Spleen (tissue), 11 donors: ENCODE results near the gene HOXD10. TPM values are rescaled to one million over a fixed set of nuclear protein-coding genes. Genes with fewer than 3 reads are reported as not detected.

Experiments
- DNase-seq: peaks from one replicate; pipeline ENCODE4 v3.0.0-alpha.2; 2020
- H3K27ac ChIP-seq, 8 donors: fragments of 200-600 bp; sonication (generic) in 7 of 8; 1 replicate in 4 of 8; 2 replicates in 4 of 8; pipeline versions ENCODE4 v1.5.0 to v1.8.0; 2016 to 2021; ENCODE audit warnings: inconsistent platforms in 4 of 8, mild to moderate bottlenecking in 4 of 8, moderate library complexity in 1 of 8
- H3K27me3 ChIP-seq, 7 donors: fragments of 200-600 bp; sonication (generic) in 6 of 7; replicated peaks in 1 of 7; 1 replicate in 4 of 7; 2 replicates in 3 of 7; pipeline versions ENCODE4 v1.5.0 to v1.8.0; 2016 to 2021; ENCODE audit warnings: inconsistent platforms in 3 of 7, mild to moderate bottlenecking in 1 of 7
- H3K36me3 ChIP-seq, 6 donors: fragments of 200-600 bp; sonication (generic) in 5 of 6; 1 replicate in 4 of 6; 2 replicates in 2 of 6; pipeline versions ENCODE4 v1.5.0 to v1.8.0; 2016 to 2021; ENCODE audit warnings: inconsistent platforms in 2 of 6
- H3K4me1 ChIP-seq, 6 donors: fragments of 200-600 bp; sonication (generic) in 5 of 6; 1 replicate in 3 of 6; 2 replicates in 3 of 6; pipeline versions ENCODE4 v1.5.0 to v1.8.0; 2016 to 2021; ENCODE audit warnings: inconsistent platforms in 3 of 6
- H3K4me3 ChIP-seq, 8 donors: fragments of 200-600 bp; sonication (generic) in 7 of 8; 1 replicate in 4 of 8; 2 replicates in 4 of 8; pipeline versions ENCODE4 v1.5.0 to v1.8.0; 2016 to 2021; ENCODE audit warnings: inconsistent platforms in 4 of 8, mild to moderate bottlenecking in 4 of 8, moderate library complexity in 2 of 8
- H3K9me3 ChIP-seq, 8 donors: fragments of 200-600 bp; sonication (generic) in 7 of 8; 1 replicate in 4 of 8; 2 replicates in 4 of 8; pipeline versions ENCODE4 v1.5.0 to v1.8.0; 2016 to 2021; ENCODE audit warnings: inconsistent platforms in 4 of 8
- POLR2A ChIP-seq, 3 donors: fragments of 450-650 bp; IDR thresholded peaks; one replicate each; pipeline ENCODE4 v1.5.1; 2017; ENCODE audit warnings: antibody characterized with exemption in 3 of 3, mild to moderate bottlenecking in 1 of 3
- POLR2AphosphoS5 ChIP-seq, 3 donors: sonication (generic); formaldehyde crosslinking; IDR thresholded peaks; one replicate each; pipeline ENCODE4 v1.5.1; 2017; ENCODE audit warnings: antibody characterized with exemption in 3 of 3
- WGBS, 5 donors: extraction: QIAGEN DNeasy Blood & Tissue Kit in 3 of 5; methylation state at CpG; one replicate each; pipeline versions ENCODE4 v1.1.5 to v1.1.7; 2013 to 2018; 5-methylcytosine and 5-hydroxymethylcytosine counted together
- intact Hi-C: fragments of 100-400 bp; cut with DNase I; formaldehyde crosslinking; loops from one replicate; pipeline ENCODE4 v1.15.0; 2023; ENCODE audit warnings: low total_unique reads
- polyA plus RNA-seq, 3 donors: library from polyadenylated mRNA; stranded (reverse); fragments of 200-250 nt; gene quantifications; one replicate each; pipeline ENCODE4 v1.2.1, GENCODE V29; 2013
- total RNA-seq, 7 donors: library from RNA; depleted of rRNA in 3 of 7; stranded (reverse); fragments of >200 nt in 3 of 7; fragmentation: NEBNext Ultra II Directional in 4 of 7; extraction: Animal tissue kit (Norgen Biotek cat#: 25700) in 4 of 7; gene quantifications; one replicate each; pipeline versions ENCODE4 v1.1.0 to v1.2.1, GENCODE V29; 2016 to 2021
- TF ChIP-seq, protein P1 (sequence below), 11 experiments: fragments of 200-600 bp in 7 of 11; fragments of 450-650 bp in 4 of 11; sonication (generic) in 4 of 11; IDR thresholded peaks in 8 of 11; conservative IDR thresholded peaks in 3 of 11; 1 replicate in 7 of 11; 2 replicates in 4 of 11; pipeline versions ENCODE4 v1.4.0 to v1.8.0; 2016 to 2021; ENCODE audit warnings: antibody characterized with exemption in 11 of 11, inconsistent platforms in 4 of 11, mild to moderate bottlenecking in 1 of 11
- donor health status: healthy with polysubstance abuse.
- donor health status: DM: no; HTN: no; CAD: no; lungs with moderate emphysema.
- donor health status: DM: no; HTN: no; CAD: no.
- donor health status: Bipolar disorder and iron deficiency.
- donor health status: healthy.
- donor health status: DM: no; HTN: no; CAD: no.
- donor health status: DM: yes; HTN: yes; CAD: no.

HOXD10 gene
- total and polyA plus RNA-seq, 10 donors: 0.06 TPM; not detected in 9

DNA sequence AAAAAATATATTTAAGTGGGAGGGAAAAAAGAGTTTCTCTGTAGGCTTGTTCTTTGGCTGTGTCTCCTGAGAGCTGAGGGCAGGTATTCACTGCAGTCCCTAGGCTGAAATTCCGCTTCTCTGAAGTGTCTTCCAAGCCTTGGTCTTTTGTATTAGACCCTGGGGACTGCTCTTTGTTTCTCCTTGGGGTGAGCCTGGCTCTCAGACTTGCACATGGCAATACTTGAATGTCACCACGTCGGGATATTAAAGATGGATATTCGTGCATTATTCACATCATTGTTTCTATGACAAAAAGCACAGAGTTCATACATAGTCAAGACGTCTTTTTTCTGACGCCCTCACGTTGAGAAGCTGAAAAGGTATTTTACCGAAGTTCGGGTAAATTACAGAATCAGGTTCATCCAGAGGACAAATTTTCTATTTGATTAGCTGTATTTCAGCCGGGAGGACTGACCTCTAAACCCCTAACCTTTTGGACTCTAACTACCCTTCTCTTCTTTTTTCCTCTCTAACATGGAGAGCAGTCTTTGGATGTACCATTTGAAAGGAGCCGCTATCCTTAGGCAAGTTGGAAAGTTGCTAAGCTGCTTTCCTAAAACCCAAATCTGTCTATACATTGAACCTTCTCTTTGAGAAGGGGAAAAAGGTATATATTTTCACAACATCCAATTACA lies 38.1 kb downstream of the HOXD10 start:
- Histone ChIP-seq H3K27ac (no peak overlapping the region), H3K4me1 (peaks cover 0 to 55% (median 18%) of the 10 kb centered on the region in 6 donors), H3K4me3 (no peak overlapping the region), H3K36me3 (no peaks in the 10 kb centered on the region), H3K27me3 (peaks cover 3 to 100% (median 96%) of the 10 kb centered on the region in 7 donors), H3K9me3 (no peaks in the 10 kb centered on the region)
- 49 to 51% (median 50%) methylated on average over 11 of the region's 11 CpGs for WGBS, 5 donors
- DNase-seq: no peak
- intact Hi-C loops: no loop called here
- TF ChIP-seq POLR2AphosphoS5 (IDR thresholded peaks at IDR 0.05): no peak
- TF ChIP-seq, protein P1, sequence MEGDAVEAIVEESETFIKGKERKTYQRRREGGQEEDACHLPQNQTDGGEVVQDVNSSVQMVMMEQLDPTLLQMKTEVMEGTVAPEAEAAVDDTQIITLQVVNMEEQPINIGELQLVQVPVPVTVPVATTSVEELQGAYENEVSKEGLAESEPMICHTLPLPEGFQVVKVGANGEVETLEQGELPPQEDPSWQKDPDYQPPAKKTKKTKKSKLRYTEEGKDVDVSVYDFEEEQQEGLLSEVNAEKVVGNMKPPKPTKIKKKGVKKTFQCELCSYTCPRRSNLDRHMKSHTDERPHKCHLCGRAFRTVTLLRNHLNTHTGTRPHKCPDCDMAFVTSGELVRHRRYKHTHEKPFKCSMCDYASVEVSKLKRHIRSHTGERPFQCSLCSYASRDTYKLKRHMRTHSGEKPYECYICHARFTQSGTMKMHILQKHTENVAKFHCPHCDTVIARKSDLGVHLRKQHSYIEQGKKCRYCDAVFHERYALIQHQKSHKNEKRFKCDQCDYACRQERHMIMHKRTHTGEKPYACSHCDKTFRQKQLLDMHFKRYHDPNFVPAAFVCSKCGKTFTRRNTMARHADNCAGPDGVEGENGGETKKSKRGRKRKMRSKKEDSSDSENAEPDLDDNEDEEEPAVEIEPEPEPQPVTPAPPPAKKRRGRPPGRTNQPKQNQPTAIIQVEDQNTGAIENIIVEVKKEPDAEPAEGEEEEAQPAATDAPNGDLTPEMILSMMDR (IDR thresholded peaks at IDR 0.05 in 8 of 11, conservative IDR thresholded peaks at IDR 0.05 in 3 of 11): no peak
- no peak for TF ChIP-seq POLR2A (IDR thresholded peaks at IDR 0.05)

DNA sequence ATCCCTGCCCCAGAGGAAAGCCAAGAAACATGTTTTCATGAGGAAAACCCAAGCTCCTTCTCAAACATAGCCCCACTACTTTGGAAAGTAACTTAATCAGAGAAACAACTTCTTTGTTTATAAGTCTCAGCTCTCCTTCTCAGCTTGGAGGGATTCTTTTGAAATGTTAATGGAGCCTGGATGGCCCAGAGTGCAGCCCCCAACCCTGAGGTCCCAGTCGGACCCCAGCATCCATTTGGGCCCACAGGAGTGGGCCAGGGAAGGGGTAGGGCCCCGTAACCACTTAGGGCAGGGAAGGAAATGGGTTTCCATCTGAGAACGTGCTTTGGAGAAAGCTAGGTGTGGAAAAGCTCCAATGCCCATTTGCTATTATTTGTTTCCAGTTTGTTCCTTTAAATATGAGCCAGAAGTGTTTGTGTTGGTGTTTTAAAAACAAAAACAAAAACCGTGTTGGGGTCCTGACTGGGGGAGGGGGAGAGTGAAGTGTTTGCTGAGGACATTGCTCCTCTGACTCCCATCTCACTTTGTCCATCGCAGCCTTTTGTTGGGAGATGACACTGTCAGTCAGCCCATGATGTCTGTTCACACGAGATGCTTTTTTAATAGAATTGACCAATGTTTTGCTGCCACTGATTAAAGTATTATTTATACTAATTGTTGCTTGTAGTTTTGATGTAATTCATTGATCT lies 38.9 kb downstream of the HOXD10 start:
- TF ChIP-seq POLR2AphosphoS5 (IDR thresholded peaks at IDR 0.05) (no peak), POLR2A (IDR thresholded peaks at IDR 0.05) (no peak)
- TF ChIP-seq, protein P1 (IDR thresholded peaks at IDR 0.05 in 8 of 11, conservative IDR thresholded peaks at IDR 0.05 in 3 of 11): no peak
- intact Hi-C loops: no loop called here
- Histone ChIP-seq H3K4me3 (no peak overlapping the region), H3K27me3 (peaks cover 8 to 100% (median 96%) of the 10 kb centered on the region in 7 donors), H3K36me3 (no peaks in the 10 kb centered on the region), H3K4me1 (peaks cover 0 to 63% (median 18%) of the 10 kb centered on the region in 6 donors), H3K27ac (no peak overlapping the region), H3K9me3 (no peaks in the 10 kb centered on the region)
- 23 to 29% (median 26%) methylated on average over 6 of the region's 6 CpGs for WGBS, 5 donors
- no peak for DNase-seq

DNA sequence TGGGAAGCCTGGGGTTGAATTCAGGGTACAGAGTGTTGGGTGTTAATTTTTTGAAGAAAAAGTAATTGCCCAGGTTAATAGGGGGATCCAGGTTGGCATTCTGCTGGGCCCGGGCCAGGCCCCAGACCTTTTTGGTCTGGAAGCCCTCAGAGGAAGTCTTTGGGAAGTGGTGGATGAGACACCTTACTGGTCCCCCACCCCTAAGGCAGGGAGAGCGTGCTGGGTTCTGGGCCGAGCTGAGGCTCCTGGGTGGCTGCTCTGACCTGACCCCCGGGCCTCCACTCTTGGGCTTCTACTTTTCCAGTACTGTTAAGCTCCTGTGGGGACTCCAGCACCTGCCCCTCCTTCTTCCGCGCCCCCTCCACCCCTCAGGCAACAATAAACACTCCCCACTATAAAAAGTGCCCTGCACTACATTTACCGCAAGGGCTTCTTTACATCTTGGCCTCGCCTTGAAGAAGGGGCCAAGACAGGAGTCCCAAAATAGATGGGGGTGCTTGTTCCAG lies 39.8 kb downstream of the HOXD10 start:
- Histone ChIP-seq H3K4me1 (peaks cover 0 to 67% (median 18%) of the 10 kb centered on the region in 6 donors), H3K36me3 (no peaks in the 10 kb centered on the region), H3K27me3 (peaks cover 12 to 100% (median 96%) of the 10 kb centered on the region in 7 donors), H3K9me3 (no peaks in the 10 kb centered on the region), H3K27ac (no peak overlapping the region), H3K4me3 (peak overlapping the region in 1 of 8 donors; percentile 60)
- 38 to 53% (median 44%) methylated on average over 8 of the region's 8 CpGs for whole genome bisulfite sequencing, 5 donors
- no peak for DNase-seq
- TF ChIP-seq POLR2A (IDR thresholded peaks at IDR 0.05) (no peak), POLR2AphosphoS5 (IDR thresholded peaks at IDR 0.05) (no peak)
- TF ChIP-seq, protein P1 (IDR thresholded peaks at IDR 0.05 in 8 of 11, conservative IDR thresholded peaks at IDR 0.05 in 3 of 11): no peak
- intact Hi-C loops: no loop called here
